Measurements from ENCODE around the gene PLD5.
"Not testable (repeated sequence)": the region's sequence is repeated elsewhere in the genome, so short reads cannot be mapped to it uniquely, and the experiment has no call there.

Gene PLD5

DNA sequence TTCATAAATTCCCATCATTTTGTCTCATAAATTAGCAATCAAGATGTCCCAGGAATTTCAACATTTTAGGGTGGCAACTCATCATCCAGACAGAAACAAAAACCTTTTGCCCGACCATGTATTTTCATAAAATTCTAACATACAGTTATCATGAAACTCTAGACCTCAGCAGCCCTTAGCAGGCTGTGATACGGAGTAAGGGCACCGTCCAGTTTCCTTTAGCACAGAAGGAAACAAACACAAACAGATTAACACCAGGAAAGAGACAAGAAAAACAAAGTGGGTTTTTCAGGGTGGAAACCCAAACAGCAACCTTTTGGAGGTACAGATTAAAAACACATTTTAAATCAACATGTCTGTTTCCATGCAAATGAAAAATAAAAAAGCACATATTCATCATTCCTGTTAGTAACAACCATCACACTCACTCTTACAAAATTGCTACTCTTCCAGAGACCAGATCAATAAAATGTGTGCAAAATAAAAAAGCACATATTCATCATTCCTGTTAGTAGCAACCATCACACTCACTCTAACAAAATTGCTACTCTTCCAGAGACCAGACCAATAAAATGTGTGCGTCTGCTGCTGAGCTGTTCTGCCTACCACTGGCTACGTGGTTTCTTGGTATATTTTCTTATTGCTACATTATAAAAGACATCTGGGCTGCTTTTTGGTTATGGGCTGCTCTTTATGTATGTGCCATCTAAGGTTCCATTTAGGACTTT lies 241.6 kb downstream of the PLD5 start:
- DNase-seq (ENCODE audit: low read depth, low spot score), result not testable (repeated sequence)

GRCh38 chr1:242278406-242278805 lies 246.1 kb downstream of the PLD5 start:
- not testable (repeated sequence) for DNase-seq (ENCODE audit: low read depth, low spot score)

DNA sequence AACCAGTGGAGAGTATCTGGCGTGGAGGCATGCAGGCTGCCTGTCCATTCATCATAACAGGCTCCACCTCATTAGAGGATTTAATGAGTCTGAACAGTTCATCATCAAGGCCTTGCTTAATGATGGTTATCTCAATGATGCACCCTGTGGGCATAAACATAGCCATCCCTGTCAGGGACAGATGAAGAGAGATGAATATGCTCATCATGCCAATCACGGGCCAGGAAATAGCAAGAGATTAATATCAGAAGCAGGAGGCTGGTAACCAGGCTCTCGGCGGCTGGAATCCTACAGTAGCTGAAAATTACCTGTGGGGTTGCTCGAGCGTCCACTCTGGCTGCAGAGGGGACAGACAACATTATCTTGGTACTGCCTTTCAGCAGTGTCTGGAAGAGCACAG lies 247.7 kb downstream of the PLD5 start:
- DNase-seq (ENCODE audit: low read depth, low spot score), result not testable (repeated sequence)

DNA sequence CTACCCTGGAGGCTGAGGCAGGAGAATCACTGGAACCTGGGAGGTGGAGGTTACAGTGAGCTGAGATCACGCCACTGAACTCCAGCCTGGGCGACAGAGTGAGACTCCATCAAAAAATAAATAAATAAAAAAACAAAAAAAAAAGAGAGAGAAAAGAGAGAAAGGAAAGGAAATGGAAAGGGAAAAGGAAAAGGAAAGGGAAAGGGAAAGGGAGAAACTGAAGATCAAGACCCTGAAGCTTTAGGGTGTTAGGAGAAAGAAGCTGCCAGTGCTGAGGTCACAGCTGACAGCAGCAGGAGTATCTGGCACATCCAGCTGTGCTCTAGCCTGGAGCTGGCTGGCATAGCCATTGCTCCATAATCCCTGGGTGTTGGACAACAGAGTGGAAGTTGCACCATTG lies 257.5 kb downstream of the PLD5 start:
- DNase-seq (ENCODE audit: low read depth, low spot score), result not testable (repeated sequence)

DNA sequence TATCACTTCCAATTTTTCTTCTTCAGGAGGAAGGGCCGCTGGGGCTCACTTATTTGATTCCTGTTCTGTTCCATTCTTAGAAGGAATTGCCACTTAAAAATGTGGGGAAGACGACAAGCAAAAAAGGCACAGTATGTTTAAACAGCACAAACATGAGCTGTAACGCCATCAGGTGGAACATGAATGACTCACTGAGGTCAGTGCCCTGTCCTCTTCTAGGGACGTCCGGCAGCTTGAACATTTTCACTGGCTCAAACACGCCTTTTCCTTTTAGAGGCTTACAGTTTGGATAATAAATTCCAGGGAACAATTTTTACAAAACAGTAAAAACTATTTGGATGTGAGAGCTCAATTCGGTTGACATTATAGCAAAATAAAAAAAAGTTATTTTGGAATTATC lies 260.1 kb downstream of the PLD5 start:
- not testable (repeated sequence) for DNase-seq (ENCODE audit: low read depth, low spot score)

- DNase-seq (ENCODE audit: low read depth, low spot score), result no peak
Measured at GRCh38 chr1:242245255-242245654, 279.2 kb downstream of the PLD5 start.

- no peak for DNase-seq (ENCODE audit: low read depth, low spot score)
Measured at GRCh38 chr1:242243472-242243871, 281.0 kb downstream of the PLD5 start.

DNA sequence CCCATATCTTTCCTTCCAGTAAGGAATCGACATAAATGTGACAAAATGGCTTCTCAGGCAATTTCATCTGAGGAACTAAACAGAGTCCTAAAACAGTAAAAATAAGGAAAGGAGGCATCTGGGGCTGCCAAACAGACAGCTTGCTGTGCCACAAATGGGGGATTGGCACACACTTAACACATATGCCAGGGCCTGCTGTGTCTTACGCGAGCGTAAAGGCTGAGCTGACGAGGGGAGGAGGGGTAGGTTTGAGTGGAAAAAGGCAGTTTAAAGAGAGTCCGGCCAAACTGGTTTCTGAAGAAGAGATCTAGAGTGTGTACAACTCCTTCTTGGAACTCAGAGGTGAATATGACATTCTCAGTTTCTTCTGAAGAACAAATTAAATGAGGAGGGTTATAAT lies 281.5 kb downstream of the PLD5 start:
- no peak for DNase-seq (ENCODE audit: low read depth, low spot score)

GRCh38 chr1:242241936-242242335 lies 282.6 kb downstream of the PLD5 start:
- no peak for DNase-seq (ENCODE audit: low read depth, low spot score)

DNA sequence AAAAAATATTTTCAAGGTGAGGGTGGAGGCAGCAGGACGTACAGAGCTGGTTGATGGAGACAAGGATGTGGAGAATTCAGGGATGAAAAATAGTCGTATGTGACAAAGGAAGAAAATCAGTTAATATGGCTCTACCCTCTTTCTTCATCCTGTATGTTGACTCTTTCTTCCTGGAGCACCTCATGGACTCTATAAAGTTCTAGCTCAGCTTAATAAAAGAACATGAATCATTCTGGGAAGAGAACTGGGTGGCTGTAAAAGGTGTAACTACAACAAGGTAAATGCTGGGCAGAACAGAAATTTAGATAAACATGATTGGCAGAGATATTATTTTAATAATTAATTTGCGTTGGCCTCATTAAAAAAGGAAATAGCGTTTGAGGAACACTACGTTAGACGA lies 283.8 kb downstream of the PLD5 start:
- no peak for DNase-seq (ENCODE audit: low read depth, low spot score)

DNA sequence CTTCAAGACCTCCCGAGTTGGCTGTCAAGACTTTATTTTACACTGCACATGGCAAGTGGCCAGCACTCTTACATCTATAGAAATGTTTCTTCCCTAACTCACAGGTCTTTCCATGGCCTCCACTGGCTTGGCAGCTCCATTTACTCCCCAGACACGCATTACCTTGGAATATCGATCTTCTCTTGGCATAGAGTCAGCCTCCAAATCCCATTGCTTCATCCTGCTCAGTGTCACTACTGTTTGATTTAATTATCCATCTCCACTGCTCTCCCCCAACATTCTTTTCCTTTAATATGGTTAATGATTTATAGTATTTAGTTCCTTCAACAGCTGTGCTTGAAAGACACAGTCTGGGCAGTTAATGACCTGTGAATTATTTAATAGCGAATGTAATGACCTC lies 284.4 kb downstream of the PLD5 start:
- no peak for DNase-seq (ENCODE audit: low read depth, low spot score)

- DNase-seq (ENCODE audit: low read depth, low spot score), result no peak
Measured at GRCh38 chr1:242239398-242239797, 285.1 kb downstream of the PLD5 start.

GRCh38 chr1:242237051-242237450 lies 287.4 kb downstream of the PLD5 start:
- DNase-seq (ENCODE audit: low read depth, low spot score), result no peak

DNA sequence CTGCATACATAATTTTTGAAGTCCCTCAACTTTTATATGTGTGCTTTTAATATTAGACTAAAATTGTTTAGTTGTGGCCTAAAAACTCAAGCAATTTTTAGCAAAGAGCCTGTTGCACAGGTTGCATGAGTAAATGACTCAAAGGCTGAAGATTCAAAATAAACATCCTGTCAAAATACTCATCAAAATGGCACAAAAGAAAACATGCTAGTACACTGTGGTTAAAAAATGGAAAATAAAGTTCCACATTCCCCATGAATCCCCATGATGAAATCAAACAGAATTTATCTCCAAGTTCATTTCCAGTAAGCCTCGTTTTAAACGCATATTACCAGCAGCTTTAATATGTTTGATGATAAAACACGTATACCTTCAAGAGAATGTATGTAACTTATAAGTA lies 295.5 kb downstream of the PLD5 start:
- no peak for DNase-seq (ENCODE audit: low read depth, low spot score)

- DNase-seq (ENCODE audit: low read depth, low spot score), result no peak
Measured at GRCh38 chr1:242225767-242226573, 298.5 kb downstream of the PLD5 start.

GRCh38 chr1:242224878-242225766 lies 299.4 kb downstream of the PLD5 start:
- not testable (repeated sequence) for DNase-seq (ENCODE audit: low read depth, low spot score)

GRCh38 chr1:242224461-242224860 lies 300.0 kb downstream of the PLD5 start:
- no peak for DNase-seq (ENCODE audit: low read depth, low spot score)

GRCh38 chr1:242219905-242220304 lies 304.6 kb downstream of the PLD5 start:
- DNase-seq (ENCODE audit: low read depth, low spot score), result no peak

DNA sequence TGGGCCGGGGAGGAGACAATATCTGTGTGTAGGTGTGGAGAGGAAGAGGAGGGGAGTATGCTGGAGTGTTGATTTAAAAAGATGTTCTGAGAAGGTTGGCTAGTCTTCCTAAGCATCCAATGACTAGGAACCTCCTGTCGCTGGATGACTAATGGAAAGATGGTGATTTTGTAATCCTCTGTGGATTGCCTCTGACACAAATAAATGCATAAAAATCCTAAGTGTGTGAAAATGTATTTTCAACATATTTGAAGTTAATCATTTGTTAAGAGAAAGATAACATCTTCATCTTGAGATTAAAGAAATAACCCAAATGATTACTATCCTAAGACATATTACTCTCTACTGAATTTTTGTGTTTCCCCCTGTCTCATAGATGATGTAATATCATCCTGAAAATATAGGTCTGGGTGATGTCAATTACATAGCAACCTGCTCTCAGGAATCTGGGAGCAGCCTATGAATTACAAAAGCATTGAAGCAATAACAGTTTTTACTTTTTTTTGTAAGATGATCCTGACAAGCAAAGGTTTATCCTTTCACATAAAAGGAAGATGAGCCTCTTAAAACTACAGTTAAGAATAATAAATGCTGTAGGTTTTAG lies 305.1 kb downstream of the PLD5 start:
- DNase-seq (ENCODE audit: low read depth, low spot score), result no peak

DNA sequence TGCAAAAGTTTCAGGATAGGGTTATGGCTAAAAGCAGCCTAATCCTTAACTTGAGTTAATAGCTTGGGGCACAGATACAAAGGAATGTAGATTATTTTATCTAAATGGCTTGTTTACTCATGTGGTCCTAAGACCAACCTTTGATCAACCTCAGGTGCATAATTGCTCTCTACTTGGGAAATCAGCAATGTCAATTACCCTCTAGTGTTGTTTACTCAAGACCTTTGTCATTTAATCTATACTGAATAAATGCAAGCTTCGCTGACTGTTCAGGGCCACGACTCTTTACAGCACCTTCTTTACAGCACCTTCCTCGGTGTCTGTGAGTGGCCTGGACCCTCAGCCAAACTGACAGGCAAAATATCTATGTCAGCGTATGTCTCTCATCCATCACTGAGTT lies 308.1 kb downstream of the PLD5 start:
- DNase-seq (ENCODE audit: low read depth, low spot score), result no peak

- DNase-seq (ENCODE audit: low read depth, low spot score), result not testable (repeated sequence)
Measured at GRCh38 chr1:242214455-242214854, 310.0 kb downstream of the PLD5 start.

DNA sequence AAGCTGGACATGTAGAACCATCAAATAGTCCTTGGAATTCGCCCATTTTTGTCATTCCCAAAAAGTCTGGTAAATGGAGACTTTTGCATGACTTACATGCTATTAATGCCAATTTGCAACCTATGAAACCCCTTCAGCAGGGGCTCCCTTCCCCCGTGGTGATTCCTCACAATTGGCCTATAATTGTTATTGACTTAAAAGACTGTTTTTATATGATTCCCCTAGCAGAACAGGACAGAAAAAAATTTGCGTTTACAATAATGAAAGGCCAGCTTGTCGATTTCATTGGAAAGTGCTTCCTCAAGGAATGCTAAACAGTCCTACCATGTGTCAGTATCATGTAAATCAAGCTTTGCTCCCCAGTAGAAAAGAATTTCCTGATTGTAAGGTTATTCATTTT lies 311.5 kb downstream of the PLD5 start:
- DNase-seq (ENCODE audit: low read depth, low spot score), result not testable (repeated sequence)

Data from smooth muscle cell of the brain vasculature (primary cell).